RPMI7951 (cell line): ENCODE data around the gene LYSMD3. TPM values are rescaled to one million over a fixed set of nuclear protein-coding genes. Genes with fewer than 3 reads are reported as not detected.
"Not testable (repeated sequence)": the region's sequence is repeated elsewhere in the genome, so short reads cannot be mapped to it uniquely, and the experiment has no call there.

Source experiments
- DNase-seq: peaks from one replicate; pipeline ENCODE4 v3.0.0-alpha.2; 2012; ENCODE audit warnings: low read depth
- total RNA-seq: library from RNA; depleted of rRNA; stranded (reverse); fragments of >200 nt; shearing (Covaris generic); gene quantifications from 2 replicates; pipeline ENCODE4 v1.2.3, GENCODE V29; 2014; rRNA removed

Gene LYSMD3
- 11.7 and 15.9 TPM in 2 replicates for total RNA-seq

DNA sequence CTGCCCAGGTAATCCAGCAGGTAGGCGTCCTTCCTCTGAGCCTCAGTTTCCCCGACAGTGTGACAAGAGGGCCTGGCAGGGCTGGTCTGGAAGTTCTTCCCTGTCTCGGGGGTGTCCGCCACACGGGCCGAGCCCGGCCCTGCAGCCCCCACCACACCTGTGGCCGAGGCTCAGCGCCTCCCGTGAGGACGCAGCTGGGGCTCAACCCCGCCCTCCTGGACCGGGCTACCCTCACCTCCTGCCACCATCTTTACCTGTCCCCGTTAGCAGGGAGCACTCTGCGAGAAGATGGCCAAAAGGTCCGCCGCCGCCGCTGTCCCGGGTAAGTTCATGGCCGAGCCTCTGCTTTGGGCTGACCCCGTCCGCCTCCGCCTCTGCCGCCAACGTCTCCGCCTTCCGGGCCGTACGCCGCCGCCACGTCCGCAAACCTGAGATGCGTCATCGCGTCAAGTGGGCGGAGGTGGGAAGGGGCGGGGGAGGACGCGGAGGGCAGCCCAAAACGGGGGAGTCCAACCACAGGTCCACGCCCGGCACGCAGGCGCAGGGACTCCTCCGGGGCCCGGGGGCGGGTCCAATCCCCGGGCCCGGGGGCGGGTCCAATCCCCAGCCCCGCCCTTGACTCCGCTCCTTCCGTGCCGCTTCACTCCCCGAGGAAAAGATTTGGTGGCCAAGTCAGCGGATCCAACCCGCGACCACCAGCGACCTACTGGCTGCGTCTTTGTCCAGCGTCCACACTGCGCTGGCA lies at the start of gene LYSMD3:
Gene LYSMD3, minus strand, starts transcription at position 391 of the 745 bp plus-strand sequence. CDS start 4,295 bp downstream, outside the sequence.
- peak; percentile 94 for DNase-seq

DNA sequence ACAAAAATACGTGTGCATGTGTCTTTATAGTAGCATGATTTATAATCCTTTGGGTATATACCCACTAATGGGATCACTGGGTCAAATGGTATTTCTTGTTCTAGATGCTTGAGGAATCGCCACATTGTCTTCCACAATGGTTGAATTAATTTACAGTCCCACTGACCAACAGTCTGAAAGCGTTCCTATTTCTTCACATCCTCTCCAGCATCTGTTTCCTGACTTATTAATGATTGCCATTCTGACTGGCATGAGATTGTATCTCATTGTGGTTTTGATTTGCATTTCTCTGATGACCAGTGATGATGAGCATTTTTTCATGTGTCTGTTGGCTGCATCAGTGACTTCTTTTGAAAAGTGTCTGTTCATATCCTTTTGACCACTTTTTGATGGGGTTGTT lies 47.2 kb upstream of the LYSMD3 start:
- not testable (repeated sequence) for DNase-seq

DNA sequence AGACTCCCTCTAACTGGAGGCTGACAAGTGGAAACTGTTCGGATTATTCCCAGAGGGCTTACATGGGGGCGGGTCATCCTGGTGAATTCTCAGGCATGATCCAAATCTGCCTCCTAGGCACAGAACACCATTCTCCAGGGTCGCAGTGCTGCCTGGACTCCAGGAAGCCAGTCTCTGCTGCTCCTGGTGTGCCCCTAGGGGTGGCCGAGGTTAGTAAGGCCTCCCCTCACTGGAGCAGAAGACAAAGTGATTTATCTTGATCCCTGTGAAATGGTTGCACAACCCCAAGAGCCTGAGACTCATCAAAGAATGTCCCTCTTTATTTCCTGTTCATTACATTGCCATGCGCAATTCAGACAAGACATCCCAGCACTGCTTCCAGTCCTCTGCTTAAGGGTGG lies 46.3 kb upstream of the LYSMD3 start:
- DNase-seq = no peak

DNA sequence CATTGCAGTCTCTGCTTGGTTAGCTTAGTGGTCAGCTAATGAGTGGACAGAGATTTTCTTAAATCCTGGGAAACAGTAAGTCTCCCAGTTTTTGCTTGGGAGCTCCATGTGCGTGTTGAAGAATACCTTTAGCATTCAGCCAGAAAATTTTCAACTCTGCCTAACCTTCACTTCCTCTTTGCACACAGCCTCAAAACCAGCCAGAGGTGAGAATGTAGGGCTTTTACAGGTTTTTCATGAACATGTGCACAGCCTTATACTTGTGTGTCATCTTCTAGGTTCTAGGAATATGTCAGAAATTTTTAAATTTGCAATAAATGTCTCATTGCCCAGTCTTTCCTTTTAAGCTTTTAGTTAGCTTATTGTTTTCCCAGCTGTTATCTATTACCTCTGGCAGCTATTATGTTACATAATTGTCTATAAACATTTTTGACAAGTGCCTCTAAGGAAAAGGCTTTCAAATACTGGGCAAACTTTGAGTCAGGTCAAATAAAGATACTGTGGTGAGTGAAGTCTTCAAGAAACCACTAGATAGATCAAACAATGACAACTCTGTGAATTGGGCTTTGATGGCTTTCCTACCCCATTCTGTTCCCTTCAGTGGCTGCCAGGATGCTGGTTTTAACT lies 41.9 kb upstream of the LYSMD3 start:
- DNase-seq = no peak

DNA sequence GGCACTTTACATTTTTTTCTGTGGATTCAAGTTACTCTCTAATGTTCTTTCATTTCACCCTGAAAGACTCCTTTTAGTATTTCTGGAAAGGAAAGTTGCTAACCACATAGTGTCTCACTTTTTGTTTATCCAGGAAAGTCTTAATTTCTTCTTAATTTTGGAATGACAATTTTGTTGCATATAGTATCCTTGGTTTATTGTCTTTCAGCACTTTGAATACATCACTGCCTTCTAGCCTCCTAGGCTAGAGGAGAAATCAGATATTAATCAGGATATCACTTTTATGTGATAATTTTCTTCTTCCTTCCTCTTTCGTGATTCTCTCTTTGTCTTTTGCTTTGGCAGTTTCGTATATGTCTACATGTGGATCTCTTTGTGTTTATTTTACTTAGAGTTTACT lies 40.6 kb upstream of the LYSMD3 start:
- DNase-seq = no peak

DNA sequence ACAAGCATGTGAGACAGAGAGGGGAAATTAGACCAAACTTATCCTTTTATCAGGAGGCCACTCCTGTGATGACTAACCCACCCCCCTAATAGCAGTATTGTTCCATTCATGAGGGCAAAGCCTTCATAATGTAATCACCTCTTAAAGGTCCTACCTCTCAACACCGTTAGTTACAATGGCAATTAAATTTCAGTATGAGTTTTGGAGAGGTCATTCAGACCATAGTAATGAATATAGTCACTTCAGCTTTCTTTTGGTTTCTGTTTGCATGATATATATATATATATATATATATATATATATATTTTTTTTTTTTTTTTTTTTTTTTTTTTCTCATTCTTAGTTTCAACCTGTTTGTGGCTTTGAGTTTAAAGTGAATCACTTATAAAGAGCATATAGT lies 39.7 kb upstream of the LYSMD3 start:
- no peak for DNase-seq

DNA sequence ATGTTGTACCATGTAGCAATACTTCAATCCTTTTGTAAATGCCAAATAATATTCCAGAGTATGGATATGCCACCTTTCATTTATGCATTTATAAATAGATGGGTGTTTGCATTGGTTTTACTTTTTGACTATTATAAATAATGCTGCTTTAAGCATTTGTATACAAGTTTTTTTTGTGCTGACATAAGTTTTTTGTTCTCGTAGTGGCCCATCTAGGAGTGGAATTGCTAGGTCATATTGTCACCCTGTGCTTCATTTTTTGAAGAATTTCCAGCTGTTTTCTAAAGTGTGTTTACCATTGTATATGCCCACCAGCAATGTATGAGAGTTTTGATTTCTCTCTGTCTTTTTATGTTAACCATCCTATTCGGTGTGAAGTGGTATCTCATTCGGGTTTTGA lies 36.1 kb upstream of the LYSMD3 start:
- no peak for DNase-seq

DNA sequence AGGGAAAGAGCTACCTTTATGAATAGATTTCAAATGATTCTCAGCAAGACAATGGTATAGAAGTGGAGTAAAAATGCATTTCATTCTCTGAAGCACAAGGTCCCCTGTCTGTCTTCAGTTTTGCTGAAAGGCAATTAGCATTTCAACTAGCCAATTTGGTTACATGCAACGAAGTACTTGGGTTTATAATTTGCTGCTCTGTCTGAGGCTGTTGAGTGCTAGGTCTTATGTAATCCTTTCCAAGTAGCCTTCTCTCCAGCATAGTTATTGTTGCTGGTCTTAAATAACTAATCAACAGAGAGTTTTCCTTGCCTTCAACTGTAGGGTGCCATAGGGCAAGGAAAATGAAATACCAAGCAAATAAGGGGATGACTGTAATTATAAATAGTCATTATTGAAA lies 33.7 kb upstream of the LYSMD3 start:
- no peak for DNase-seq

DNA sequence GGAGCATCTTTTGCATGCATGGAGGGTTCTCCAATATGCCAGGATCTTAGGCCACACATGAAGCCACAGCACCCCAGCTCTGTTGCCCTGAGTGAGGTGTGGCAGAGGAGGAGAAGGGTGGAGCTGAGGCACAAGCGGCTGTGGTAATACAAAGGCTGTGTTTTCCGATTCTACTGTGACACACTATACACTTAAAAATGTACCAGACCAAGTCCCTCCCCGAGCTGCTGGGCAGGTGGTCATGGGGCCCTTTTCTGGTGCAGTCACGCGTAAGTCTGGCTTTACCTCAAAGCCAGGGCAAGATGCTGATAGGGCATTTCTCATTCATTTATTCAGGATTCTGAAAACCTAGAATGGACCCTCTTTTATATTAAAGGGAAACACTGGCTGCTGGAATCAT lies 33.0 kb upstream of the LYSMD3 start:
- no peak for DNase-seq

DNA sequence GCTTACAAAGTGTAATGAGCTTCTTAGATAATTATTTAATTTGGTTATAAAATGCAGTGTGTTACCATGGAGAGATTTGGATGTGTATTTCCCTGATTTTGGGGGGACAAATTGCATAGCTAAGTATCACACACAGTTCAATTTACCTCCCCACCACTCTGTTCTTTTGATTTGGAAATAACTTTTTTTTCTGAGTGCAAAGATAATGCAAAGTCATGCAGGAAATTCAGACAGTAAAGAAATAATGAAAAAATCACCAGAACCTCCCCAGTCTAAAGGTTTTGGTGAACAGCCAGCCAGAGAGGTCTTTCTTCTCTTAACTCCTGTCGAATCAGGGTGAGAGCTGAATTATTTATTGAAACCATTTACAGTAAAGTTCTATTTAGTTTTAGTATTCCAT lies 32.4 kb upstream of the LYSMD3 start:
- no peak for DNase-seq

DNA sequence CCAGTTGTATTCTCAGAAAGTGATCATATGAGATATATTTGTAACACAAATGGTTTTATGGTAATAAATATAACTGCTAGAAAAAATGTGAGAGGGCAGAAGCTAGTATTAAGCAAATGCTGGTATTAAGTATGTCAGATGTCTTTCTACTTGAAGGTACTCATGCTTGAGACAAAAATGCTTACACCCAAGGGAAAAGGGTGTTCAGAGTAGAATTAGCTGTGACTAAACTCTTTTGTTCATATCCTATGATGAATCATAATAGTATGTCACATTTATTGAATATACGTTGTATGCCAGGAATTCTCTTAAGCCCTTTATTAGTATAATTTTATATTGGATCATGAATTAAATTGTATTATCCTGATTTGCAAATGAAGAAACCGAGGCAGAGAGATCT lies 31.4 kb upstream of the LYSMD3 start:
- no peak for DNase-seq

DNA sequence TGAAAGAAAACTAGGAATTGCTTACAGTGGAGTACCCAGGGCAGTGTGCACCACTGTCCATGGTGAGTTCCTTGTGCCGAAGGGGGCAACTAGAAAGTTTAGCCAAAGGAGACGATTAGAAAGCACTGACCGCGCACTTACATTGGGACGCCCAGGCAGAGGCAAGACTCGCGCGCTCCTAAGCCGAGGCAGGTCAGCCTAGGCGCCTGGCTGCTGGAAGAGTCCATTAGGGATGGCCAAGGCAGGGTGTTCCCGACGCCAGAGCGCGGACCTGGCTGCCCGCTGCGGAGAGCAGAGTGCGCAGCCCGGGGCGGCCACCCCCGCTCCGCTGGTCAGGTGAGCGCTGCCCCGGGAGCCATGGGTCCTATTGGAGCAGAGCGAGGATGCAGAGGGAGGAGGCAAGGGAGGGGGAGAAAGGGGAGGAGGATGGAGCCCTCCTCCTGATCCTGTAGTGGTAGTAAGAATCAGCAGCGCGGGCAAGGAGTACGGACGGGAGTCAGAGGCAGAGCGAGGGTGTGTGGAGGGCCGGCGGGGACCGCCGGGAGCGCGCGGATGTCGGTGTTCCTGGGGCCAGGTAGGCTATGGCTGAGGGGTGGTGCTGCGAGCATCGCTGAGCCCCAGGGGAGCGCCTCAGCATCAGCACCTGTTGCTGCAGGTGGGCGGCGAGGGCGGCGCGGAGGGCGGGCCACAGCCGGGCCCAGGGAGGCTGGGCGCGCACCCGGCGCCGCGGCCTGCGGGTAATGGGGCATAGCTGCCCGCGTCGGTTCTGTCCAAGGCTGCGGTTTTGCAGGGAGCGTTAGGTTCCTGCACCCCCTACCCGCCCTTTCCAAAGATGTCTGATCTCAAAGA lies 29.2 kb upstream of the LYSMD3 start, which contains the start of gene ADGRV1:
Gene ADGRV1, plus strand, starts transcription at position 454 of the 849 bp plus-strand sequence. Its CDS starts 99 bp downstream, at position 553.
- DNase-seq = peak; percentile 41

DNA sequence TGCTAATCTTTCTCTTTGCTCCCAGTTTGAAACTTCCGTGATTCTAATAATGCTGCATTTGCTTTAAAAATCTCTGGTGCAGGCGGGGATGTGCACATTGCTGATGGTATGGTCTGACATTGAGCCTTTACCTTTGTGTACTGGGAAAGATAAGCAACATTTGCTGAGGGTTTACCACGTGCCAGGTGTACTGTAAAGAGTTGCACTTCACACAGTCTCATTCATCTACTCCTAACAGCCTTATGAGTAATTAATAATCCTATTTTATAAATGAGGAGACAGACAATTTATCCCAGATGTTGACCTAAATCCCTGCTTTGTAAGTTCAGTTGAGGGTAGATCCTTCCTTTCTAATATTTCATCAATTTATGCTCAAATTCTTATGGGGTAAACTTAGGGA lies 28.5 kb upstream of the LYSMD3 start:
- DNase-seq = no peak

DNA sequence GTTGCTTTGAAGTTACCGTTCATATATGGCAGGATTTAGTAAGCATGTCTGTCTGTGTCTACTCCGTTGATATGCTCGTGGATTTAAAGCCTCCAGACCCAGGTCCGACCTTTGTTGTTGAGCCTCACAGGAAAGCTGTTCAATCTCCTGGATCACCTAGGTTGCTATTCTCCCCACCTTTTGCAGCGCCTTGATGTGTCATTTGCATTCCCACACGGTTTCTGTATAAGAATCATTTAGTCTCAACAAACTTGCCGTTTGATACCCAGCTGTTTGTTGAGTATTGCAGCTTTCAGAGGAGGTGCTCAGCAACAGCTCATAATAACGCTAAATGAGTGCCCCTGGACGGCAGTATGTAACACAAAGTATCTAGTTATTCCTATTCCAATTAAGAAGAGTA lies 28.0 kb upstream of the LYSMD3 start:
- DNase-seq = no peak

DNA sequence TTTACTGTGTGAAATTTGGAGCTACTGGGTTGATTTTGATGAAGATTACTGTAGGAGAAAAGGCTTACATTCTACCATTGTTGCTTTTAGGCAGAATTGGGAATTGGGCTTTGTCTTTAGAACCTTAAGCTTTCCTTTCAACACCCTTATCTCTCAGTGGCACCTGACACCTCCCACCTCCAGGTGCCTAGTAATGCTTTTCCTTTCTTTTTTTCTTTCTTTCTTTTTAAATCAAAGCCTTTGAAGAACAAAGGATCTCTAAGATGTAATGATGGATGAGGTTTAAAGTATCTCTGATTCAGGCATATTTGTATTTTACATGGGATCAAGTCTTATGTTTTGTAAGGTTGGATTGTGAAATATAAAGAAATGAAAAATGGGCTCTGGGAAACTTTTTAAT lies 26.3 kb upstream of the LYSMD3 start:
- no peak for DNase-seq

DNA sequence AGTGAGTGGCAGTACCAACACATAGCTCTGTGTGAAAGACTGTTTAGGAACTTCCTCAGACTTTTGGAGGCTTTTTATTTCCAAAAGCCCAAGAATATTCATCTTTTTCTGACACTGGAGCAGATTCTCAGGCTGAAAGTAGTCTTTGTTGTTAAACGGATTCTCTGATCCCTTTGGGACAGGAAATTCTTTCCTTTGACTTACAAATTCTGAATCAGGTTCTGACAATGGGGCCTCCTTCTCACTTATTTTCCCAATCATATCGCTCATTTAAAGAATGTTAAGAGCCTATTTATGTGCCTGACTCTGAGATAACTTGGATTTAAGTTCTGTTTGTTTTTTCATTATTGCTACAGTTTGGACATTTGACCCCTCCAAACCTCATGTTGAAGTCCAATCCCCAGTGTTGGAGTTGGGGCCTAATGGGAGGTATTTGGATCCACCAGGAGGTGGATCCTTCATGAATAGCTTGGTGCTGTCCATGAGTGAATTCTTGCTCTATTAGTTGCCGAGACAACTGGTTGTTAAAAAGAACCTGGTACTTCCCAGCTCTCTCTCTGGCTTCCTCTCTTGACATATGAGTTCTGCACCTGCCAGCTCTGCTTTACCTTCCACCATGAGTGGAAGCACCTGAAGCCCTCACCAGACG lies 25.1 kb upstream of the LYSMD3 start:
- no peak for DNase-seq

DNA sequence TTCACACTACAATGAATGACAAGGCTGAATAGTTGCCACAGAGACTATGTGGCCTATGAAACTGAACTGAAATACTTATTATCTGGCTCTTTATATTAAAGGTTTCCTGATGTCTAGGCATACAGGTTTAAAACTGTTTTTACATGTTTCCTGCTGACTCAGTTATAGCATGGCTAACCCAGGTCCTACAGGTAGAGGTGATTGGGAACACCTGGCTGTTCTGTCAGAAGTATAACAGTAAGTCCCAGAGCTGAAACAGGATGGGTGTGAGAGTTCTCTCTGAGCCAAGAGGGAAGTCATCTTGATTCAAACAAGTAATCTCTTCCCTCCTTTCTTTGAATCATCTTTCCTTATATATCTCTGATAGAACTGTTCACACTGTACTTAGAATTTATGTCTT lies 24.3 kb upstream of the LYSMD3 start:
- DNase-seq = no peak

DNA sequence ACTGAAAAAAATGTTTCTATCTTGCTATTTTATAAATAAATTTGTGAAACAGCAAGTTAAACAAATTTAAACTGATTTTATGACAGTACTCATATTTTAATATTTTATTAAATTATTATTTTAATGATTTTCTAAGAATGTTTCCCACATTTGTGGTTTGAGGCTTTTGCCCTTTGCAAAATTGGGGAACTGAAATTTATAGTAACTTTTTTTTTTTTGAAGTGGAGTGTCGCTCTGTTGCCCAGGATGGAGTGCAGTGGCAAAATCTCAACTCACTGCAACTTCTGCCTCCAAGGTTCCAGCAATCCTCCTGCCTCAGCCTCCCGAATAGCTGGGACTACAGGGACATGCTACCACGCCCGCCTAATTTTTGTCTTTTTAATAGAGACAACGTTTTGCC lies 22.0 kb upstream of the LYSMD3 start:
- DNase-seq = no peak

DNA sequence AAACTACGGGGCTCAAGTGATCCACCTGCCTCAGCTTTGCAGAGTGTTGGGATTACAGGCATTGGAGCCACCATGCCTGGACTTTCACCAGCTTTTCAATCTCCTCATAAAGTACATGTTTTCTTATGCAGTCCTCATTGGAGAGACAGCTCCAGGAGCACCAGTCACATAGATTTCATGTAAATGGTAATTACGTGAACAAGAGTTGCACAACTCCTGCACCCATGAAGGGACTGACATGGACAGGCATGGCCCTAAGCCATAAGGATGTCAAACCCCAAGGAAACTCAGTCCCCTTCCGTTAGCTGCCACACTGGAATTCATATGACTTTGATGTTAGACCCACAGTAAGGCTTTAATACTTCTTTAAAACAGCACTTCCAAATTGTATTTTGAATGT lies 21.6 kb upstream of the LYSMD3 start:
- DNase-seq = no peak

DNA sequence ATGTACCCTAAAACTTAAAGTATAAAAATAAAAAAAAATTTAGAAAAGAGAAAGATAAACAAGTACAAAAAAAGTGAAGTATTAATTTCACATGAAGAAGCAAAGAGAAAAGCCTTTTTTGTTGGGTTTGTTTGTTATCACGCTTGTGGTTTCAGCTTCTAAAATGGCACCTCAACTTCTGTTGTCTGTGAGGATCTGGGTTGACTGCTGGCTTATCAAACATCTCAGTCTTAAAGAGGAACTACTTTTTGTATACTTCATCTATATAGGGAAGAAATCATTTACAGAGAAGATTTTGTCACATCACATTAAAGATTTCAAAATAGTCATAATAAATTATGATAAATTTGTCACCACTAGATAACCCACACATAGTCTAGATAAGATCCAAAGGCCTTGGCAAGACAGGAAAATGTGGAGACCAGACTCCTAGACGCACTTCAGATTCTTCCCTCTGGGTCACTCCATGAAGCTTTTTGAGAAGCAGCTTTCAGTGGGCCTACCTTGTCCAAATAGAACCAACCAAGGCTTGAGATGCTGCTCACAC lies 20.4 kb upstream of the LYSMD3 start:
- no peak for DNase-seq

DNA sequence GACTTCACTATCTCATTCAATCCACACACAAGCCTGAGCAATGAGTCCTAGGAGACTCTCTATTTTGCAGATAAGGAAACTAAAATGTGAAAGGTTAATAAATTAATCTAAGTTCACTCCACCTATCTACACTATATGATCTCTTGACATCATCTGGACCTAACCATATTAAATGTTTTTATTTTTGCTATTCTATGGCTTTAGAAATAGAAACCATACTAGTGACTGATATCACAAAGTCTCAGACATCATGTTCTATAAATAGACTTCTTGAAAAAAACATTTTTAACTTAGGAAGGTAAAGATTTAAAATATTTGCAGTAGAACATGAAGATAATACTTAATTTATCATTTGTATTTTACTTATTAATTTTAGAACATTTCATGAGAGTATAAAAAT lies 19.8 kb upstream of the LYSMD3 start:
- DNase-seq = no peak
